H54 (cell line): ENCODE data around the gene FRMD4A.

Experiments used
- DNase-seq: peaks from one replicate; pipeline ENCODE4 v3.0.0; 2011; ENCODE audit warnings: low spot score, mixed read lengths; ENCODE audit not compliant: insufficient read length
- FAIRE-seq: peaks from 3 replicates; lab custom pipeline; 2011; peaks lifted over from hg19 to GRCh38; lab: Jason Lieb, UNC
- POLR2A ChIP-seq: IDR thresholded peaks from 2 replicates; pipeline ENCODE4 v1.6.1; 2011; ENCODE audit warnings: low read depth, mild to moderate bottlenecking, low read length

Gene FRMD4A

DNA sequence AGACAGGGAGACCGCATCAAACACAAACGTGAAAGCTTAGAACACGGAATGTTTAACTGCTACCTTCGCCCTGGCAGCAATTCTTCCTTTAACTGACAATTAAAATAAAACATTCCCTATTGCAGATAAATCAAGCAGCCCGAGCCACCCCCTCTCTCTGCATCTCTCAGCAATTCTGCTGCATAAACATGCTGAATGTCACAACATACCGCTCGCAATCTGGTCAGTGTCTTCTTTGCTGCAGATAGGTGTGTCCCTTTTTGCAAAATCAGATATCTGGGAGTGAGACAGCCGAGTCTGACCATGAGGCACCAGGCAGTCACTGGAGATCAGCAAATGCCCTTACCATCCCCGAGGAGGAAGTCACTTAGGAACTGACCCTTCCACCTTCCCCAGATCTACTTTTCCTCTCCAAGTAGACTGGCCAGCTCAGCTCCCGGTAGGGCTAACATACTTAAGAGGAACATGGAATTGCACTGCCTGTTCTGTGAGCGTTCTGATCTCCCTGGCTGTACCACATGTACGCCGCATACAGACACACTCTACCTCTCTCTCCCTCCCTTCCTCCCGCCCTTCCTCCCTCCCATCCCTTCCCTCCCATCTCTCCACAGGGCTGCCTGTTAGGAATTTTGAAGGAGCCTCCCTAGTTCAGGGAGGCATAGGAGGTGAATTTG is at the start of gene FRMD4A:
FRMD4A (minus strand) TSS at position 537 of the 674 bp plus-strand sequence.
- FAIRE-seq = no peak
- TF ChIP-seq POLR2A = no peak
- no peak for DNase-seq

DNA sequence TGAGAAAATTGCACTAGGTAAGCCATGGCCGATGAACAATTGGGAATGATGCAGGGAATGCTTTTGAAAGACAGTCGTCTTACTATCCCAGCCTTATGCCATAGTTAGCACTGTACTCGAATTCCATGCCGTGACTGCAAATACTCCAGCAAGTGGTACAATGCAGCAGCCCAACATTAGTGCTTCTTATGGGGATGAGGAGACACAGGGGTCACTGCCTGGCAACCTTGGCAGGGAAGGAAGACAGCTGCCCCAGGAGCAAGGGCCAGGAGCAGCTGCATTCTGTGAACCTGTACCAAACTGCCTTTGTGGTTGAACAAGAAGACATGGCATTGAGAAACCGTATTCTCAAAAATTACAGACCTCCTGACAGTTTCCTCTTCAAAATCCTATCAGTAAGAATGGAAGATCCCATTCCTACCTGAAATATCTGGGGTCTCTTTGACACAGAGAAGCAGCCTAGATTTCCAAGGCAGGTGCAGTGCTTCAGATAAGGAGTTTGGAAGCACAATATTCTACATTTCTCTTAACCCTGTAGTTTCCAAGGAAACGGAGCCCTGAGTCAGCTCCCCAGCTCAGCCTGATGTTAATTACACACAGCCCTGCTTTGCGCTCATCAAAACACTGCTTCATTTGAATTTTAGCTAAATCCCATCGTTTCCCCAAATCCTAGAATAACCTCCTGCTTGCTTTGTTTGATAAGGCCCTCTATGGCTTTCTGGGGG is 49.0 kb upstream of the FRMD4A start:
- DNase-seq (no peak), FAIRE-seq (no peak)
- no peak for TF ChIP-seq POLR2A

DNA sequence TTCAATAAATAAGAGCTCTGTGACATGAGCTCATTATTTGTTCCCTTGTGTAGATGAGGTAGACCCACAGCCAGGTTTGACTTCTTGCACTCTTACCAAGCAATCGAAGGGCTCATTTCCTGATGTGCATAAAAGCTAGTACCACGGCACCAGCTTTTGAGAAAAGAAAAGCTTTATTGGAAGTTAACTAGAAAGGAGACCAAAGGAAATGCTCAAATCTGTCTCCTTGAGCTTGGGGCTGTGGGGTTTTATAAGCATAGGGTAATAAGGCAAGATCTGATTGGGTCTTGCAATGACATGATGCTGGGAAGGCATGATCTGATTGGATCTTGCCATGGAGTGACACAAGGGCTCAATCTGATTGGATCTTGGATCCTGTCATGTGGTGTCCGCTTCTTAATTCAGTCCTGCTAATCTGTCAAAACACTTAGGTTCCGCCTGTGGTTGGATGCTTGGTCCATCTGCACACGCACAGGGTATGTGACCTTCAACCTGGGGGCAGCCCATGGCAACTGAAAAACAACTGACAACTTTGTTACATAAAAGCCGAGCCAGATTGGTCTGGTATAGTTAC is 47.8 kb upstream of the FRMD4A start:
- DNase-seq (no peak), FAIRE-seq (no peak)
- no peak for TF ChIP-seq POLR2A

DNA sequence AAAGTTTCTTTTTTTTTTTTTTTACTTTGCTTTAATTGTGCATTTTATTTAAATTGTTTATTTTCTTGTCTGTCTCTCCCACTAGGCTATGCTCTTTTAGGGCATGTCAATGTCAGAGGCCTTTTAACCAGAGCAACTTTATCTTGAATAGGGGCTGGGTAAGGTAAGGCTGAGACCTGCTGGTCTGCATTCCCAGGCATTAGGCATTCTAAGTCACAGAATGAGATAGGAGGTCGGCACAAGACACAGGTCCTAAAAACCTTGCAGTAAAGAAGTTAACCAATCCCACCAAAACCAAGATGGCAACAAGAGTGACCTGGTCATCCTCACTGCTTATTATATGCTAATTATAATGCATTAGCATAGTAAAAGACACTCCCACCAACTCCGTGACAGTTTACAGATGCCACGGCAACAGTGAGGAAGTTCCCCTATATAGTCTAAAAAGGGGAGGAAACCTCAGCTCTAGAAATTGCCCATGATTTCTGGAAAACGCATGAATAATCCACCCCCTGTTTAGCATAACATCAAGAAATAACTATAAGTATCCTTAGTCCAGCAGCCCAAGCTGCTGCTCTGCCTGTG is 47.0 kb upstream of the FRMD4A start:
- DNase-seq = no peak
- no peak for FAIRE-seq
- no peak for TF ChIP-seq POLR2A

DNA sequence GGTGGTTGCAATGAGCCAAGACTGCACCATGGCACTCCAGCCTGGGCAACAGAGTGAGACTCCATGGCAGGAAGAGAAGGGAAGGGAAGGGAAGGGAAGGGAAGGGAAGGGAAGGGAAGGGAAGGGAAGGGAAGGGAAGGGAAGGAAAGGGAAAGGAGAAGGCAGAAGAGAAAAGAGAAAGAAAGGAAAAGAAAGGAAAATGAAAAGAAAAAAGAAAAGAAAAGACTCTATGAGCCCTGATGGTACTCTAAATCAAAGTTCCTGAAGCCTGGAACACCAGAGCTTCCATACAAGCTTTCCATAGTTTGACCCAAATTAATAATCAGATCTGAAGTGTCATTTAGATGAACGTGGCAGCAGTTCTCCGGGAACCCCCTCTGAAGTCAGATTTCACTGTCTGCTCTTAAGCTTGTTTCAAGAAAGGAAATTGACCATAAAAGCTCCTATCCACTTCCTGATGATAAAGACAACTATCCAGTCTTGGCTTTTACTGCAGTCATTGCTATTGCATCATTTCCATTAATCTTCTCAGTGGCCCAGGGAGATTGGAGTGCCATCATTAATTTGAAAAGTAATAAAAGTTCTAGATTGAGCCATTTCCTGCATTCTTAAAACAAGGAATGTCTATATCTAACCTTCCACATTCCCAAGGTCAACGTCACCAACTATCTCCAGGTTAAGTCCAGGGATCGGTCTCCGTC is 44.2 kb upstream of the FRMD4A start:
- no peak for FAIRE-seq
- no peak for DNase-seq
- TF ChIP-seq POLR2A = no peak

DNA sequence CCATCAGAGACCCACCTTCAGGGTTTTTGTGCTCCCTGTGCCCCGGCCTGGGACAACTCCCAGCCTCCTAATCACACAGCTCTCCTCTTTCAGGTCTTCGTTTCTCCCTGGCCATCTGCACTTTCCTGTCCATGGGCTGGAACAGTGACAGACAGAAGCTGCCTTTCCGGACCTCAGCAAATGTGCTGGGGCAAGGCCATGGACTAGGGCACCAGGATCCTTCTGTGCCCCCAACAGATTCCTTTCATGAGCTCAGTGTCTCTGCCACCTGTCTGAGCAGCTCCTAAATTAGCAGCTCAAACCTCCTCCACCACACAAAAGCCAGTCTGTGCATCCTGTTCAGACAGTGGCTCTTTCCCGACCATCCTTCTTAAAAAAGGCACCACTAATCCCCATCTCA is 41.9 kb upstream of the FRMD4A start:
- TF ChIP-seq POLR2A = no peak
- no peak for FAIRE-seq
- no peak for DNase-seq

DNA sequence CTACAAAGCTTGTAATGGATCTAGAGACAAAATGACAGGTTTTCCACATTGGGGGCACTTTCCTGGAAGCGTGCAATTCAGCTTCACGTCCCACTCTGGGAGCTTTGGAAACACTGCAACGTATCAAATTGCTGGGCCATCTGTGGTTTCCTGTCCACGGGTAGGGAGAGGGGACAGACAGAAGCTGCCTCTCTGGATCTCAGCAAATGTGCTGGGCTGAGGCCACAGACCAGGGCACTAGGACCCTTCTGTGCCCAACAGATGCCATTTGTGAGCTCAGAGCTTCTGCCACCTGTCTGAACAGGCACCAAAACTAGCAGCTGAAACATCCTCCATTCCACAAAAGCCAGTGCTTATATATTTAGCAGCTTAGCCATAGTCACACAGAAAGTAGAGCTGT is 40.9 kb upstream of the FRMD4A start:
- FAIRE-seq (no peak), DNase-seq (no peak)
- TF ChIP-seq POLR2A = no peak

DNA sequence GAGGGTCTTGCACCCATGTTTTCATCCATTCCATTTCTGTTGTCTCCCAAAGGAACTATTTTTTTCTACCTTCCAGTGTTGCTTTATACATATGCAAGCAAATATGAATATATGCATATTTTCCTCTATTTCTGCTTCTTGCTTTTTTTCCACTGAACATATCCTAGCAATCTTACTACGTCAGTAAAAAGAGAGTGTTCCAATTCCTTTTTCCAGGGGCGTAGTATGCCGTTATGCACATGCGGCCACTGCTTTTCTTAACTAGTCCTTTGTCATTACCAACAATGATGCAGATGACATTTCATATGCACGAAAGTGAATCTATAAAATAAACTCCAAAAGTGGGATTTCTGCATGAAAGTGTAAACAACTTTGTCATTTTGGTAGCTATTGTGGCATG is 40.2 kb upstream of the FRMD4A start:
- DNase-seq (no peak), FAIRE-seq (no peak)
- TF ChIP-seq POLR2A = no peak

DNA sequence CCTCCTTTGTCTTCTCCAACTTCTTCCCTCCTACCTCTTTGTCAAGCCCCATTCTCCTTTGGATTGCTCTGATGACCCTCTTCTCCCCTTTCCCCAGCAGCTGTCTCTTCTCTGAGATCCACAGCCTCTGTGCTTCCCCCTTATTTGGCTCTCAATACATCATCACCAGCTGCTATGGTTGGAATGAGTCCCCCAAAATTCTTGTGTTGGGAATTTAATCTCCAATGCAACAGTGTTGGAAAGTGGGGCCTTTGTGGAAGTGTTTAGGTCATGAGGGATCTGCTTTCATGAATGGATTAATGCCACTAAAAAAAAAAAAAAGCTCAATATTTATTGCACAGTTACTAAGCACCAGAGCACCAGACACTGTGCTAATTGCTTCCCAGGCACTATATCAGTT is 39.2 kb upstream of the FRMD4A start:
- no peak for DNase-seq
- TF ChIP-seq POLR2A = no peak
- FAIRE-seq = no peak

DNA sequence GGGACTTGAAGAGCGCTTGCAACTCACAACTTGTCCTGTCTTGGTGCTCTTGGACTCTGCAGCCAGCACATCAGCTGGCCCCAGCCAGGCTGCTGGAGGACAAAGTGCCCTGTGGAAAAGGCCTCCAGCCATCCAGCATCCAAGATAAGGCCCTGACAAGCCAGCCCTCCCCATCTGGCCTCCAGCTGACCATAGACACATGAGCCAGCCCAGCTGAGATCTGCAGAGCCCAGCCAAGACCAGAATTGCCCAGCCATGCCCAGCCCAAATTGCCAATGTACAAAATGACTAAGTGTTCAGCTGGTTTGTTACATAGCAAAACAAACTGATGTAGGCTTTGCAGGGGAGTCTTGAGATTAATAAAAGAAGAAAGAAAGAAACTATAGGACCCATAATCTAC is 36.0 kb upstream of the FRMD4A start:
- DNase-seq (no peak), FAIRE-seq (no peak)
- no peak for TF ChIP-seq POLR2A

DNA sequence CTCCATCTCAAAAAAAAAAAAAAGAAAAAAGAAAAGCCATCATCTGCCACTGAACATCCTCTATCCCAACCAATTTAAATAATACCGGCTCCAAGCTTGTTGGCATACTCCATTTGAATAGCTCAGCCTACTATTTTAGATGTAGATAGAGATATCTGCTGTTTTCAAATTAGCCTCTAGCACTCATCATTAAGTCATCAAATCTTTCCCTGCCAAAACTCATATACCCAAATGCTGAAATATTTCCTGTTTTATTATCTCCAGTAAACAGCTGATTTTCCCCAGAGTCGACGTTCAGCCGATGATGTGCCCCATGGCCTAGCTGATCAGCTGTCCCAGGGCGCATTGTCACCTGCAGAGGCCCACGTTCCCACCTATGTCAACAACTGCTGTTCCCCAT is 34.5 kb upstream of the FRMD4A start:
- DNase-seq = no peak
- no peak for FAIRE-seq
- no peak for TF ChIP-seq POLR2A

DNA sequence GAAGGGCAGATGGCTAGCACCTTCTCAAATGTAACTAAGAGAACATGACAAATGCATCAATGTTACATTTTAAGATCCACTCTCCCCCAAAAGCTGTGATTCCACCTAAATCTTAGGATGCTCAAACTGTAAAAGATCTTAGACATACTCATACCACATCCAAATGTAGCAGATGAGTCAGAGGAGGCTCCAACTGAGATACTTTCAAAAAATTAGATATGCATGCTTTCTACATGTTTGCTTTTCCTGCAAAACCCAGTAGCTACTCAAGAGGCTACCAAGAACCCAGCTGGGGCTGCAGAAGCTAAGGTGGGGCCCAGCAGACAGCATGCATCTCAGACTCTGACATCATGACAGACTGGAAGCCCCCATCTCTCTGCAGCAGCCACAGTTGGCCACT is 31.4 kb upstream of the FRMD4A start:
- FAIRE-seq (no peak), DNase-seq (no peak)
- no peak for TF ChIP-seq POLR2A

DNA sequence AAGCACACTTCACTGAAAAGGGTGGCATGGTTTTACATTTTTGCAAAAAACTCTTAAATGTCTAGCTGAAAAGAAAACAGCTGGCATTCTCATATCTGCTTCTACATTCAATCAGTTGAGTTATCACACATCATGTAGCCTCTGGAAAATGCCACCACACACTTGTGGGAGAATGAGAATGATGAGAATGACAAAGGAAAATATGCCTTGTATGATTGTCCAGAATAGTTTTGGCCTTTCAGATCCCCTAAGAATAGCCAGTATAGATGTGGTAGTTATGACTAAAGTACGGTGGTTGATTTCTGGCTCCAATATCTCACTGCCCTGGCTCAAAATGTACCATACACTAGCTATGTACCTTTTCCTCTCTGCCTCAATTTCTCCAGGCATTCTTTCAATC is 30.2 kb upstream of the FRMD4A start:
- TF ChIP-seq POLR2A = no peak
- DNase-seq (no peak), FAIRE-seq (no peak)

DNA sequence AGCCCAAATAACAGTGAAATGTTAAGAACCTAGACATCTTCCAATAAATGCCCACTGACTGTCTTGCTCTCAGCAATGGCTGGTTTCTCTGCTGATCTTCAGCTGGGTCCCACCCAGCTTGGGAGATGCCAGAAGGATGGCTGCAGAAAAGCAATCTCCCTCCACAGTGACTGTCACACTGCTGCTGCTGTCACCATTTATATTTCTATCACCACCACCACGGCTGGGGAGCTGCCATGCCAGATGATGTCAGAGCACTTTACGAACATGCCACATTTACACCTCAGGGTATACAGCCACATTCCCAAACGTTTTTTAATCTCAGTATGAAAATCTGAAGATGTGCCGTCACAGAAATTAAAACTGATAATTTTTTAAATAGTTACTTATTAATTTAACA is 29.8 kb upstream of the FRMD4A start:
- DNase-seq (no peak), FAIRE-seq (no peak)
- no peak for TF ChIP-seq POLR2A
